T-cell (primary cell): ENCODE results near the gene MBP. TPM values are rescaled to one million over a fixed set of nuclear protein-coding genes. Genes with fewer than 3 reads are reported as not detected.

Experiments used
- ATAC-seq, 4 experiments: fragments of 200-7000 bp in 3 of 4; fragments of 150-1000 bp in 1 of 4; cut with Tn5 transposase; replicated peaks in 1 of 4; 1 replicate in 3 of 4; 2 replicates in 1 of 4; pipeline ENCODE4 v1.10.0; 2021; ENCODE audit warnings: moderate library complexity in 3 of 4, mild to moderate bottlenecking in 2 of 4, moderate number of reproducible peaks in 1 of 4
- CTCF ChIA-PET, 2 donors: fragments of 300-600 bp; sonication (Branson Sonifier 250); formaldehyde crosslinking; loops; one replicate each; lab custom pipeline; 2022; ENCODE audit warnings: antibody characterized with exemption in 2 of 2; lab: Charles Lee
- POLR2A ChIA-PET, 2 donors: fragments of 300-600 bp; sonication (Branson Sonifier 250); formaldehyde crosslinking; loops; one replicate each; lab custom pipeline; 2022; ENCODE audit warnings: antibody characterized with exemption in 2 of 2; lab: Charles Lee
- DNase-seq, 35 experiments: peaks; one replicate each; pipeline versions ENCODE4 v3.0.0 to v3.0.0-alpha.2; 2013 to 2023
- H3K27ac ChIP-seq: one replicate; pipeline ENCODE4 v1.5.1; 2013; ENCODE audit warnings: low read length
- H3K27me3 ChIP-seq, 2 experiments: replicated peaks in 1 of 2; 1 replicate in 1 of 2; 2 replicates in 1 of 2; pipeline versions ENCODE4 v1.6.1 to v1.7.0; 2013; ENCODE audit warnings: low read length in 1 of 2, mixed read lengths in 1 of 2; ENCODE audit not compliant: control insufficient read depth in 2 of 2, insufficient read depth in 2 of 2; ENCODE audit errors: extremely low read depth in 1 of 2
- H3K36me3 ChIP-seq, 2 donors: 1 replicate in 1 of 2; 2 replicates in 1 of 2; pipeline versions ENCODE4 v1.6.1 to v1.7.0; 2013; ENCODE audit warnings: low read length in 1 of 2; ENCODE audit not compliant: control insufficient read depth in 2 of 2, insufficient read depth in 1 of 2; ENCODE audit errors: extremely low read depth in 1 of 2
- H3K4me1 ChIP-seq, 2 experiments: 1 replicate in 1 of 2; 2 replicates in 1 of 2; pipeline versions ENCODE4 v1.6.1 to v1.7.0; 2013; ENCODE audit warnings: low read length in 2 of 2, mixed read lengths in 1 of 2; ENCODE audit not compliant: insufficient read depth in 2 of 2, control insufficient read depth in 1 of 2; ENCODE audit errors: extremely low read depth in 1 of 2
- H3K4me3 ChIP-seq, 2 donors: 1 replicate in 1 of 2; 2 replicates in 1 of 2; pipeline versions ENCODE4 v1.5.1 to v1.7.0; 2013; ENCODE audit warnings: mild to moderate bottlenecking in 2 of 2, low read length in 1 of 2, moderate library complexity in 1 of 2; ENCODE audit not compliant: control insufficient read depth in 1 of 2; ENCODE audit errors: extremely low read depth in 1 of 2
- H3K9me3 ChIP-seq: 2 replicates; pipeline ENCODE4 v1.7.0; 2013
- H3K27ac Mint-ChIP-seq, 2 donors: one replicate each; pipeline ENCODE4 v1.8.0; 2020 to 2021; ENCODE audit warnings: mild to moderate bottlenecking in 2 of 2, mixed read lengths in 2 of 2
- H3K27me3 Mint-ChIP-seq, 2 donors: one replicate each; pipeline ENCODE4 v1.8.0; 2021 to 2022; ENCODE audit warnings: mixed read lengths in 2 of 2
- H3K36me3 Mint-ChIP-seq: one replicate; pipeline ENCODE4 v1.8.0; 2021; ENCODE audit warnings: mixed read lengths
- H3K4me1 Mint-ChIP-seq, 3 donors: one replicate each; pipeline ENCODE4 v1.8.0; 2020 to 2022; ENCODE audit warnings: mixed read lengths in 3 of 3, mild to moderate bottlenecking in 1 of 3
- H3K4me3 Mint-ChIP-seq, 3 donors: one replicate each; pipeline ENCODE4 v1.8.0; 2020 to 2022; ENCODE audit warnings: mild to moderate bottlenecking in 3 of 3, mixed read lengths in 3 of 3, moderate library complexity in 3 of 3
- H3K9me3 Mint-ChIP-seq, 3 donors: one replicate each; pipeline ENCODE4 v1.8.0; 2020 to 2022; ENCODE audit warnings: mixed read lengths in 3 of 3
- WGBS: methylation state at CpG from one replicate; pipeline ENCODE4 v1.1.5; 2013; ENCODE audit warnings: missing lambda C conversion rate; ENCODE audit not compliant: insufficient coverage; 5-methylcytosine and 5-hydroxymethylcytosine counted together
- total RNA-seq, 35 experiments: library from RNA in 6 of 35; stranded (reverse) in 6 of 35; fragments of 120-200 nt in 1 of 35; gene quantifications; one replicate each; pipeline versions ENCODE4 v1.2.1 to v1.2.4 and lab custom pipeline; 2013 to 2026

MBP gene
- total RNA-seq, 5 donors from 2014 or later (not counting 1 experiment from before 2014, with no cell fraction given) = 114 to 185 (median 152) TPM

- Histone ChIP-seq H3K4me1 (no peaks in the 10 kb centered on the region), H3K27ac (no peak overlapping the region), H3K27me3 (peaks cover 0 to 6% of the 10 kb centered on the region in 2 experiments), H3K4me3 (no peak overlapping the region), H3K9me3 (no peaks in the 10 kb centered on the region), H3K36me3 (no peaks in the 10 kb centered on the region)
- 67% methylated on average over 3 of the region's 8 CpGs for WGBS
- POLR2A ChIA-PET = interaction anchor here (0.6 kb wide), 2 partner anchors 90 to 391 kb away, joined by 3 to 4 read pairs; no protein-coding TSS in a partner anchor
- H3K4me3 Mint-ChIP-seq = no peak overlapping the region
- H3K4me1 Mint-ChIP-seq = peaks cover 0 to 4% (median 0%) of the 10 kb centered on the region in 3 donors
- no peak for ATAC-seq
- H3K36me3 Mint-ChIP-seq = no peaks in the 10 kb centered on the region
- no peak for DNase-seq
- no peak overlapping the region for H3K27ac Mint-ChIP-seq
- CTCF ChIA-PET = no interaction called here
- no peaks in the 10 kb centered on the region for H3K9me3 Mint-ChIP-seq
- H3K27me3 Mint-ChIP-seq = no peaks in the 10 kb centered on the region
Measured at GRCh38 chr18:77170890-77171410, 38.4 kb upstream of the MBP start.

GRCh38 chr18:77168811-77169311 is 36.3 kb upstream of the MBP start:
- ATAC-seq = no peak
- Histone ChIP-seq H3K36me3 (no peaks in the 10 kb centered on the region), H3K9me3 (no peaks in the 10 kb centered on the region), H3K4me3 (no peak overlapping the region), H3K27me3 (peaks cover 0 to 25% of the 10 kb centered on the region in 2 experiments), H3K27ac (no peak overlapping the region), H3K4me1 (peaks cover 0 to 4% of the 10 kb centered on the region in 2 experiments)
- WGBS = 91% methylated on average over 15 of the region's 15 CpGs
- peaks cover 2 to 8% of the 10 kb centered on the region in 2 donors for H3K27me3 Mint-ChIP-seq
- DNase-seq = no peak
- no peak overlapping the region for H3K4me3 Mint-ChIP-seq
- ChIA-PET CTCF (no interaction called here), POLR2A (no interaction called here)
- peaks cover 0 to 14% (median 0%) of the 10 kb centered on the region in 3 donors for H3K4me1 Mint-ChIP-seq
- H3K36me3 Mint-ChIP-seq = no peaks in the 10 kb centered on the region
- no peaks in the 10 kb centered on the region for H3K9me3 Mint-ChIP-seq
- no peak overlapping the region for H3K27ac Mint-ChIP-seq

- ChIA-PET POLR2A (no interaction called here), CTCF (no interaction called here)
- Mint-ChIP-seq H3K27ac (no peak overlapping the region), H3K9me3 (no peaks in the 10 kb centered on the region), H3K27me3 (peaks cover 7 to 8% of the 10 kb centered on the region in 2 donors), H3K4me3 (no peak overlapping the region), H3K36me3 (no peaks in the 10 kb centered on the region), H3K4me1 (peaks cover 0 to 14% (median 0%) of the 10 kb centered on the region in 3 donors)
- Histone ChIP-seq H3K27ac (no peak overlapping the region), H3K4me3 (no peak overlapping the region), H3K27me3 (peaks cover 0 to 32% of the 10 kb centered on the region in 2 experiments), H3K9me3 (no peaks in the 10 kb centered on the region), H3K4me1 (peaks cover 0 to 4% of the 10 kb centered on the region in 2 experiments), H3K36me3 (no peaks in the 10 kb centered on the region)
- WGBS = 95% methylated on average over 2 of the region's 5 CpGs
- ATAC-seq (no peak), DNase-seq (no peak)
Measured at GRCh38 chr18:77167251-77167650, 34.7 kb upstream of the MBP start.

GRCh38 chr18:77166523-77166922 is 33.9 kb upstream of the MBP start:
- Mint-ChIP-seq H3K4me3 (no peak overlapping the region), H3K36me3 (no peaks in the 10 kb centered on the region), H3K27me3 (peaks cover 7 to 8% of the 10 kb centered on the region in 2 donors), H3K27ac (no peak overlapping the region), H3K9me3 (no peaks in the 10 kb centered on the region), H3K4me1 (peaks cover 0 to 14% (median 0%) of the 10 kb centered on the region in 3 donors)
- DNase-seq (no peak), ATAC-seq (no peak)
- no peaks in the 10 kb centered on the region for H3K36me3 ChIP-seq
- H3K4me3 ChIP-seq = no peak overlapping the region
- H3K4me1 ChIP-seq = peaks cover 0 to 4% of the 10 kb centered on the region in 2 experiments
- CTCF ChIA-PET = no interaction called here
- H3K27me3 ChIP-seq = peaks cover 0 to 34% of the 10 kb centered on the region in 2 experiments
- no peaks in the 10 kb centered on the region for H3K9me3 ChIP-seq
- no peak overlapping the region for H3K27ac ChIP-seq
- WGBS = 81% methylated on average over 8 of the region's 11 CpGs
- POLR2A ChIA-PET = no interaction called here

- H3K36me3 Mint-ChIP-seq = no peaks in the 10 kb centered on the region
- peaks cover 7 to 8% of the 10 kb centered on the region in 2 donors for H3K27me3 Mint-ChIP-seq
- no peak for ATAC-seq
- H3K9me3 Mint-ChIP-seq = no peaks in the 10 kb centered on the region
- H3K4me3 ChIP-seq = no peak overlapping the region
- H3K36me3 ChIP-seq = no peaks in the 10 kb centered on the region
- peaks cover 0 to 16% (median 2%) of the 10 kb centered on the region in 3 donors for H3K4me1 Mint-ChIP-seq
- POLR2A ChIA-PET = no interaction called here
- peaks cover 0 to 4% of the 10 kb centered on the region in 2 experiments for H3K4me1 ChIP-seq
- H3K27me3 ChIP-seq = peaks cover 0 to 34% of the 10 kb centered on the region in 2 experiments
- 82% methylated on average over 18 of the region's 19 CpGs for WGBS
- no peak for DNase-seq
- CTCF ChIA-PET = interaction anchor here in 1 of 2 donors (0.6 kb wide), 1 partner anchor 24 kb away, joined by 5 read pairs; no protein-coding TSS in a partner anchor
- no peaks in the 10 kb centered on the region for H3K9me3 ChIP-seq
- H3K27ac Mint-ChIP-seq = peak overlapping the region in 1 of 2 donors; percentile 21
- no peak overlapping the region for H3K27ac ChIP-seq
- no peak overlapping the region for H3K4me3 Mint-ChIP-seq
Measured at GRCh38 chr18:77165503-77166188, 33.1 kb upstream of the MBP start.

- no peak overlapping the region for H3K4me3 ChIP-seq
- ChIA-PET POLR2A (no interaction called here), CTCF (no interaction called here)
- no peak overlapping the region for H3K4me3 Mint-ChIP-seq
- DNase-seq (peak in 3 of 35 experiments; percentile 6 to 12 (median 8)), ATAC-seq (peak in 1 of 4 experiments; percentile 56)
- H3K4me1 Mint-ChIP-seq = peaks cover 0 to 20% (median 4%) of the 10 kb centered on the region in 3 donors
- peaks cover 0 to 34% of the 10 kb centered on the region in 2 experiments for H3K27me3 ChIP-seq
- peaks cover 0 to 4% of the 10 kb centered on the region in 2 experiments for H3K4me1 ChIP-seq
- H3K9me3 Mint-ChIP-seq = no peaks in the 10 kb centered on the region
- WGBS = 83% methylated on average over 18 of the region's 20 CpGs
- H3K27ac Mint-ChIP-seq = no peak overlapping the region
- no peaks in the 10 kb centered on the region for H3K36me3 Mint-ChIP-seq
- H3K27ac ChIP-seq = no peak overlapping the region
- no peaks in the 10 kb centered on the region for H3K9me3 ChIP-seq
- no peaks in the 10 kb centered on the region for H3K36me3 ChIP-seq
- peaks cover 7 to 8% of the 10 kb centered on the region in 2 donors for H3K27me3 Mint-ChIP-seq
Measured at GRCh38 chr18:77164763-77165485, 32.3 kb upstream of the MBP start.
